HG02870 (cell line): ENCODE data around the gene ZNF212.

Experiments used
- ATAC-seq: cut with Tn5 transposase; IDR thresholded peaks from one replicate; pipeline ENCODE4 v1.9.1; 2021; ENCODE audit warnings: mild to moderate bottlenecking, moderate library complexity; ENCODE audit not compliant: unreplicated experiment

ZNF212 gene

GRCh38 chr7:149284850-149285585 lies 45.6 kb downstream of the ZNF212 start:
- ATAC-seq = peak; percentile 97

GRCh38 chr7:149285603-149286002 lies 46.2 kb downstream of the ZNF212 start:
- no peak for ATAC-seq

- no peak for ATAC-seq
Measured at GRCh38 chr7:149286811-149287400, 47.5 kb downstream of the ZNF212 start.

- no peak for ATAC-seq
Measured at GRCh38 chr7:149287622-149288021, 48.2 kb downstream of the ZNF212 start.

- ATAC-seq = no peak
Measured at GRCh38 chr7:149289262-149289661, 49.8 kb downstream of the ZNF212 start.

- ATAC-seq = no peak
Measured at GRCh38 chr7:149289856-149290255, 50.4 kb downstream of the ZNF212 start.

GRCh38 chr7:149291036-149291780 lies 51.8 kb downstream of the ZNF212 start:
- ATAC-seq = no peak

- no peak for ATAC-seq
Measured at GRCh38 chr7:149291781-149292461, 52.5 kb downstream of the ZNF212 start.

GRCh38 chr7:149292462-149292823 lies 53.0 kb downstream of the ZNF212 start:
- no peak for ATAC-seq

- no peak for ATAC-seq
Measured at GRCh38 chr7:149293338-149293737, 53.9 kb downstream of the ZNF212 start.

GRCh38 chr7:149293946-149294633 lies 54.6 kb downstream of the ZNF212 start:
- no peak for ATAC-seq

GRCh38 chr7:149294634-149295480 lies 55.4 kb downstream of the ZNF212 start:
- no peak for ATAC-seq

GRCh38 chr7:149295481-149295850 lies 56.0 kb downstream of the ZNF212 start:
- no peak for ATAC-seq

- no peak for ATAC-seq
Measured at GRCh38 chr7:149296368-149296767, 56.9 kb downstream of the ZNF212 start.

- no peak for ATAC-seq
Measured at GRCh38 chr7:149297034-149297755, 57.7 kb downstream of the ZNF212 start.

GRCh38 chr7:149300620-149301285 lies 61.3 kb downstream of the ZNF212 start:
- no peak for ATAC-seq

GRCh38 chr7:149302222-149302621 lies 62.8 kb downstream of the ZNF212 start:
- no peak for ATAC-seq

- ATAC-seq = no peak
Measured at GRCh38 chr7:149302865-149303264, 63.4 kb downstream of the ZNF212 start.

GRCh38 chr7:149304006-149304405 lies 64.6 kb downstream of the ZNF212 start:
- ATAC-seq = no peak
